ENCODE measurements around the gene ENGASE. TPM values are rescaled to one million over a fixed set of nuclear protein-coding genes. Genes with fewer than 3 reads are reported as not detected.

ENGASE gene
- total and polyA plus RNA-seq, 2 of the 8 experiments (the other 6 are each of a cell fraction or from before 2014, with no cell fraction given): 9.3 to 36.1 TPM

DNA sequence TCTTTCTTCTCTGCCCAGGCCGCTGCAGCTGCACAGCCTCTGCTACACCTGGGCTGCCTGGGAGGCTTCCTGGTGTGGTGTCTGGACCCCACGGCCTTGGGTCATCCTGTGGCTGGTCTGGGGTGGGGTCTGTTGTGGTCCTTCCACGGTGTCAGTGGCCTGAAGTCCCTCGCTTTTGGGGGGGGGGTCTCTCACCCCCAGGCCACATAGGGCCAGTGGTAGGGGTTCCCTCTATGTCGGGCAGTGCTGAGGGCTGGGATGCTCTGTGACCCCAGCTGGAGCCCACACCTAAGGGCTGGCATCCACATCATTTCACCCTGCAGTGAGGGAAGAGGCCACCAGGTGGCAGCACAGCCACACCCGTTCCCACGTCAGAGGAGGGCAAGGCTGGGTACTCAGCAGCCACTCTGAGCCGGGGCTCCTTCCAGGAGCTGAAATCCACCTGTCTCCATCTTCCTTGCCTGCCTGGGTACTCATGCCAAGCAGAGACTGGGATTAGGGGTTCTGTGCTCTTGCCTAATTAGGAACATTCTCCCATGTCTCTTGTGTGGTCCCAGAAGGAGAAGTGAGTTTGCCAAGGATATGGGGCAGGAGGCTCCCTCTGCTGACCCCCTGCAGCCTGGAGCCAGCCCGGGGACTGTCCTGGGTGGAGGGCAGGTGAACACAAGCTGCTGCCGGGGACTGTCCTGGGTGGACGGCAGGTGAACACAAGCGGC, 13.0 kb downstream of the ENGASE start (continued):
- TF ChIP-seq E2F6 (IDR thresholded peaks at IDR 0.05): no peak
- no peak for TF ChIP-seq TAF7 (optimal IDR thresholded peaks at IDR 0.05; ENCODE audit: borderline replicate concordance, low read depth, low read length)
- peak; percentile 91 to 98 (median 96) for TF ChIP-seq CTCF (IDR thresholded peaks at IDR 0.05; ENCODE audit: control extremely low read depth in 1 of 3, insufficient read depth in 1 of 3, low read depth in 1 of 3, low read length in 3 of 3)
- no peak for TF ChIP-seq NANOG (IDR thresholded peaks at IDR 0.05; ENCODE audit: insufficient read depth, low read depth, low read length, poor library complexity, severe bottlenecking)
- TF ChIP-seq TEAD4 (IDR thresholded peaks at IDR 0.05; ENCODE audit: low read depth, low read length): peak; percentile 30; the same call in 1 of the 2 replicates
- no peak for TF ChIP-seq SIX5 (IDR thresholded peaks at IDR 0.05; ENCODE audit: low read depth, low read length)
- no peak for TF ChIP-seq YY1 (IDR thresholded peaks at IDR 0.05; ENCODE audit: low read depth, low read length)
- TF ChIP-seq BACH1 (IDR thresholded peaks at IDR 0.05; ENCODE audit: low read length): no peak
- TF ChIP-seq GABPA (IDR thresholded peaks at IDR 0.05; ENCODE audit: borderline replicate concordance, insufficient read depth, low read length): peak; percentile 85; the same call in 1 of the 2 replicates
- no peak for TF ChIP-seq POLR2A (IDR thresholded peaks at IDR 0.05; ENCODE audit: control extremely low read depth in 1 of 2, low read depth in 2 of 2, low read length in 2 of 2)
- no peak for TF ChIP-seq SP4 (IDR thresholded peaks at IDR 0.05; ENCODE audit: low read length)
- no peak for TF ChIP-seq BRCA1 (IDR thresholded peaks at IDR 0.05; ENCODE audit: low read depth, low read length)
- peak; percentile 78 for TF ChIP-seq CREB1 (IDR thresholded peaks at IDR 0.05)
- TF ChIP-seq JUN (IDR thresholded peaks at IDR 0.05; ENCODE audit: low read depth, low read length): no peak
